NB4 (cell line): ENCODE data around the gene RBPJL.

Experiments used
- MYC ChIP-seq: IDR thresholded peaks from 2 replicates; pipeline ENCODE4 v1.6.1; 2011; ENCODE audit warnings: low read depth, low read length
- POLR2A ChIP-seq: IDR thresholded peaks from 2 replicates; pipeline ENCODE4 v1.6.1; 2011; ENCODE audit warnings: mild to moderate bottlenecking; ENCODE audit not compliant: insufficient read length; ENCODE audit errors: extremely low read depth
- TF ChIP-seq, protein P1 (sequence below): IDR thresholded peaks from one replicate; pipeline ENCODE4 v1.5.1; 2012; ENCODE audit warnings: low read depth, low read length

GRCh38 chr20:45311589-45312211, 5.1 kb downstream of the RBPJL start:
- TF ChIP-seq, protein P1, sequence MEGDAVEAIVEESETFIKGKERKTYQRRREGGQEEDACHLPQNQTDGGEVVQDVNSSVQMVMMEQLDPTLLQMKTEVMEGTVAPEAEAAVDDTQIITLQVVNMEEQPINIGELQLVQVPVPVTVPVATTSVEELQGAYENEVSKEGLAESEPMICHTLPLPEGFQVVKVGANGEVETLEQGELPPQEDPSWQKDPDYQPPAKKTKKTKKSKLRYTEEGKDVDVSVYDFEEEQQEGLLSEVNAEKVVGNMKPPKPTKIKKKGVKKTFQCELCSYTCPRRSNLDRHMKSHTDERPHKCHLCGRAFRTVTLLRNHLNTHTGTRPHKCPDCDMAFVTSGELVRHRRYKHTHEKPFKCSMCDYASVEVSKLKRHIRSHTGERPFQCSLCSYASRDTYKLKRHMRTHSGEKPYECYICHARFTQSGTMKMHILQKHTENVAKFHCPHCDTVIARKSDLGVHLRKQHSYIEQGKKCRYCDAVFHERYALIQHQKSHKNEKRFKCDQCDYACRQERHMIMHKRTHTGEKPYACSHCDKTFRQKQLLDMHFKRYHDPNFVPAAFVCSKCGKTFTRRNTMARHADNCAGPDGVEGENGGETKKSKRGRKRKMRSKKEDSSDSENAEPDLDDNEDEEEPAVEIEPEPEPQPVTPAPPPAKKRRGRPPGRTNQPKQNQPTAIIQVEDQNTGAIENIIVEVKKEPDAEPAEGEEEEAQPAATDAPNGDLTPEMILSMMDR: peak; percentile 43
- no peak for TF ChIP-seq POLR2A
- TF ChIP-seq MYC: no peak
